Stimulated activated CD8-positive, alpha-beta memory T cell treated with anti-CD3 and anti-CD28 coated beads, Interleukin-12 subunit alpha, Interleukin-12 subunit beta, amount 100 ng/mL, for 4 hours (primary cell): ENCODE measurements around the gene AFAP1L2.

Experiments used
- DNase-seq: peaks from one replicate; pipeline ENCODE4 v3.0.0-alpha.2; 2020; ENCODE audit warnings: low read depth

AFAP1L2 gene

DNA sequence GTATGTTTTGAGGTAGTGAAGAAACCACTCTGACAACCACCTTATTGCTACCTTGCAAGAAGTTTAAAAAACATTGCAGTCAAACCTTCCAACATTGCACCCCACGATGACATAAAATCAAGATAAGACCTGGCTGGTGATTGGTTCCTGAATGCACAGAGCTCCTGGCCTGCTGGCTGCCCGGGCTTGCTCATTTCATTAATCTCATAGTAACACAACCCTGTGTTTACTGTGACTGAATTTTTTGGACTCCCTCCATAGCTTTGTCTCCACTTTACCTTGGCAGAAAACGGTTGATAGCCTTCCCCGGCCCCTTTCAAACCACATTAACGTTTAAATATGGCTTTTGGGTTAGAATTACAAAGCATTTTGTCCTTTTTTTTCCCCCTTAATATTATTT, 137.8 kb downstream of the AFAP1L2 start:
- DNase-seq = no peak

DNA sequence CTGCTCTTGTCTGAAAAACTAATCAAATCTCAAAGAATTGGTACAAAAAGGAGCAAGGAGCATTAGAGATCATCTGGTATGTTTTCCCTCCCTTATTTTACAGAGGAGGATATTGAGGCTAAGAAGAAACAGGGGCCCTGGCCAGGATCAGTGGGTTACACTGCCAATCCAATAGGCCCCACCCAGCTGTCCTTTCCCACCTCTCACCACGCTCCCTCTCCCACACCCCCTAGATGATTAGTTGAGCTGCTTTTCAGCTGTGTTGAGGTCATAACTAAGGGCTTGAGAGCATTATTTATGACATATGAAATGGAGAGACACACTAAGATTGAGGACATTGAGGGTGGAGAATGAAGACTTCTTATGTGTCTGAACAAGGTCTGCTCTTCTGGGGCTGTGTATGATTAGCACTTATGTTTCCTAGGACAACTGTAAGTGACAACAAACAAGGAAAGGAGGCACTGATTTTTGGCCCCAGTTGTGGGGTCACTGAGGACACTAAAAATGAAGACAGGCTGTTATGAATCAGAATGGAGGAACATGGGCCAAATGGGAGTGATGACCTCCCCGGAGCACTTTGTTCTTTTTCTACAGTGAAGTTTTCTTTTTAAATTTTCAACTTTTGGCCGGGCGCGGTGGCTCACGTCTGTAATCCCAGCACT, 138.8 kb downstream of the AFAP1L2 start:
- DNase-seq = no peak

- DNase-seq = no peak
Observed at GRCh38 chr10:114262496-114262895, 141.8 kb downstream of the AFAP1L2 start.

DNA sequence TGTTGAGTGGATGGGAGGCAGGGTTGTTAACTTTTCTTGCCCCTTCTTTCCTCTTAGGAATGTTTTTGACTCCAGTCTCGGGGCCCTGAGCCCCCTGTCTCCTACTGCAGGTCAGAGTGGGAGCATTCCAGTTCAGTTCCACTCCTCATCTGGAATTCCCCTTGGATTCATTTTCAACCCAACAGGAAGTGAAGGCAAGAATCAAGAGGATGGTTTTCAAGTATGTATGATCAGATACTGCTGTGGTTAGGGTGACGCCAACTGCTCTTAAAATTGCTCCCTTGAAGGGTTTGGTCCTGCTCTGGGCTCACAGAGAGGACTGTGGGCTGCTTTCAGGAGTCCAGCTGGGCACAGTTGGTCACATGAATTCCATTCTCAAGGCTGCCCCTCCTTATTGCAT, 143.2 kb downstream of the AFAP1L2 start:
- no peak for DNase-seq

- no peak for DNase-seq
Observed at GRCh38 chr10:114260366-114260765, 143.9 kb downstream of the AFAP1L2 start.

GRCh38 chr10:114259824-114260223, 144.5 kb downstream of the AFAP1L2 start:
- no peak for DNase-seq

GRCh38 chr10:114258274-114258840, 145.9 kb downstream of the AFAP1L2 start:
- DNase-seq = no peak

DNA sequence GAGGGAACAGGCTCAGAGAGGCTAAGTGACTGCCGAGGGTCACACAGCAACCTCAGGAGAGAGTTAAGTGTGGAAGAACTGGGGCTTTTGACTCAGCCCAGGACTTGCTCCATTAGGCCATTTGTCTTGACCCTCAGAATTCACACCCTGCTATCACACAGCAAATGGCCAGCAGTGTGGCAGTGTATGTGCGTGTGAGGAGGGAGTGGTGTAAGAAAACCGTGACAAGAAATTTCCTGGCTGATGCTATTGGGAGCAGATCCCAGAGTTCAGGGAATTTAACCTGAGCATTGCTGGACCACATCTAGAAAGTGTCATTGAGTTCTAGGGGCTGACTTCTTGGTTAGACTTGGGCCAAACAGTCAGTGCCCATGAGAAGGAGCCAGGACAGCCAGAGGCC, 146.8 kb downstream of the AFAP1L2 start:
- no peak for DNase-seq

DNA sequence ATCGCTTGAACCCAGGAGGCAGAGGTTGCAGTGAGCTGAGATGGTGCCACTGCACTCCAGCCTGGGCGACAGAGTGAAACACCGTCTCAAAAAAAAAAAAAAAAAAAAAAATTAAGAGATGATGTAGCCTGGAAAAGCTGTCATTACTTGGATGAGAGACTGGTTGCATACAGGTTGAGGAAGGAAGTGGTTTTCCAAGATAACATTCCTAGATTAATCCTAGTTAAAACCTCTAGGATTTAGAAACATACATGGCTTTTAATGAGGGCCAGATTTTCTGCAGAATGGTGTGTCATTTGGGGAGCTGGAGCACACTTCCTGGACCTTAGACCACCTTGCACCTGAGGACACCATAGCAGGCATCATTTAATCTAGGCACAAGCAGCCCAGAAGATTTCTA, 147.5 kb downstream of the AFAP1L2 start:
- no peak for DNase-seq

DNA sequence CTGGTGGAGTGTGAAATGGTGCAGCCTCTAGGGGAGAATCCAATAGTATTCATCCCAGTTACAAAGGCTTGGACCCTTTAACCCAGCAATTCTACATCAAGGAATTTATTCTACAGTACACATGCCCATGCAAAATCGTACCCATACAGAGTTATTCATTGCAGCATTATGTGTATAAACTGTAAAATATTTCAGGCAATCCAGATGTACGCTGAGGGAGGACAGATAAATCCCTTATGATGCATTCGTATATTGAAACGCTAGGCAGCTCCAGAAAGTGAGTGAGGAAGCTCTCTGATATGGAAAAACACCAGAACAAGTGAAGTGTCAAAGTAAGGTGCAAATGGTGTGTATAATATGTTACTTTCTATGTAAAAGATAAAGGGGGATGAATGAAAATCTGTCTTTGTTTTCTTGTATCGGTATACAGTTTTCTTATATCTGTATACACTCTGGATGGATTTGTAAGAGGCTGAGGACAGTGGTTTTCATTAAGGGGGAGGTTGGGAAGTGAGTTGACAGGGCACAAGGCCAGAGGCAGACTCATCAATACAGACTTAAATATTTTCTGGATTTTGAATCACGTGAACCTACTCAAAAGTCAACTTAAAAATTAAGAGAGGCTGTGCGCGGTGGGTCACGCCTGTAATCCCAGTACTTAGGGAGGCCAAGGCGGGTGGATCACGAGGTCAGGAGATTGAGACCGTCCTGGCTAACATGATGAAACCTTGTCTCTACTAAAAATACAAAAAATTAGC, 148.1 kb downstream of the AFAP1L2 start:
- no peak for DNase-seq

DNA sequence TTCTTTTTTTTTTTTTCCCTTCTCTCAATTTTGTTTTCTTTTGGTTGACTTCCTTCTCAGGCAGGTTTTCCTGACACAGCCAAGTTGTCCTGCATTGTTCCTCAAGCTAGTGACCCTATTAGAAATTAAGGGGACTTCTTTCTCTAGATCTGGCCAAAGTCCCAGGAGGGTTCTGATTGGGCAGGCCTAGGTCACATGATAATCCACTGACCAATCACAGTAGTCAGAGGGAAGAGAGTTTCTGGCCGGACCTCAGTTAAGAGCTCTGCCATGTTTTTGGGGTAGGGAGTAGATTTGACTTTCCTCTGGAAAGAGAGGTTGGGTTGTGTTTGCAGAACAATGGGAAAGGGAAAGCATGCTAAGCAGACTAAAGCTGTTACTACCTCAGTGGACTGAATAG, 149.1 kb downstream of the AFAP1L2 start:
- no peak for DNase-seq

- DNase-seq = no peak
Observed at GRCh38 chr10:114252883-114253282, 151.4 kb downstream of the AFAP1L2 start.

GRCh38 chr10:114252092-114252491, 152.2 kb downstream of the AFAP1L2 start:
- no peak for DNase-seq

- no peak for DNase-seq
Observed at GRCh38 chr10:114250716-114251115, 153.6 kb downstream of the AFAP1L2 start.

DNA sequence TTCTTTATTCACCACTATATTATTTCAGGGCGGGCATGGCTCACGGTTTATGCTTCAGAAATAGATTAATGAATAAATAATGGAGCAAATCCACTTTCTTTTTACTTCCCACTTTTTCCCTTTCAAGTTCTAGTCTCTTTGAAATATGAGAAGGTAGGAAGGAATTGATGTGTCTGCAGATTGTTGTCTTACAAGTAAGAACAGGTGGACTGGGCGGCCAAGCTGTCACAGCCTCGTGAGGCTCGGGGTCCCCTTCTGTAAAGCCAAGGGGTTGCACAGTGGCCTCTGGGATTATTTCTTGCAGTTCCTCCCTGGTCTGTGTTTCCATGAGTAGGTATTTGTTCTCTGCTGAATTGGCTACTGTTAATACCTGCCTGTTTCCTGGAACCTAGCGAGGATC, 154.1 kb downstream of the AFAP1L2 start:
- no peak for DNase-seq

DNA sequence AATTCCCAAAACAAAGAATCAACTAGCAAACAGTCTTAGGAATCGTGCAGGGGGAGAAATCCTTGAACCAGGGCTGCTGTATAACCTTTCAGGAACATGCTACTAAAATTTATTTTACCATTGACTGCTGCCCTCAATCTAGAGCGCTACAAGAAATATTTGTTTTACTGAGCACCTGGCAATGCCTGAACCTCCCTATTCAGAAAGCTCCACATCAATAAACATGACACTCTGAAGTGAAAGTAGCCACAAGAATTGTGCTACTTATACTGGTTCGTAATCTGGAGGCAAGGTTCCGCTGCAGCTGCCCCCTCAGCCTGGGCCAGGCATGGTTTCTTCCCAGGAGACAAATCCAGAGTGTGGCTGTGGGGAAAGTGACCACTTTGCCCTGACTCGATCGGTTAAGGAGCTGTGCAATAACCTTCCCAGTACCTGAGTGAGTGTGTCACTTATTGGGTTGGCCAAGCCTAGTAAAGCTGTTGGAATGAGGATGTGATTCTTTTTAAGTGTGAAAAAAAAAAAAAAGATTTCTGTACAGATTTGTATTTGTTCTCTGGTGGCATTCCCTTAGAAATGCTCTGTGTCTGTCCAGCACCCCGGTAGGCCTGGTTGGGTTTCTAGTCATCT, 157.5 kb downstream of the AFAP1L2 start:
- DNase-seq = no peak

DNA sequence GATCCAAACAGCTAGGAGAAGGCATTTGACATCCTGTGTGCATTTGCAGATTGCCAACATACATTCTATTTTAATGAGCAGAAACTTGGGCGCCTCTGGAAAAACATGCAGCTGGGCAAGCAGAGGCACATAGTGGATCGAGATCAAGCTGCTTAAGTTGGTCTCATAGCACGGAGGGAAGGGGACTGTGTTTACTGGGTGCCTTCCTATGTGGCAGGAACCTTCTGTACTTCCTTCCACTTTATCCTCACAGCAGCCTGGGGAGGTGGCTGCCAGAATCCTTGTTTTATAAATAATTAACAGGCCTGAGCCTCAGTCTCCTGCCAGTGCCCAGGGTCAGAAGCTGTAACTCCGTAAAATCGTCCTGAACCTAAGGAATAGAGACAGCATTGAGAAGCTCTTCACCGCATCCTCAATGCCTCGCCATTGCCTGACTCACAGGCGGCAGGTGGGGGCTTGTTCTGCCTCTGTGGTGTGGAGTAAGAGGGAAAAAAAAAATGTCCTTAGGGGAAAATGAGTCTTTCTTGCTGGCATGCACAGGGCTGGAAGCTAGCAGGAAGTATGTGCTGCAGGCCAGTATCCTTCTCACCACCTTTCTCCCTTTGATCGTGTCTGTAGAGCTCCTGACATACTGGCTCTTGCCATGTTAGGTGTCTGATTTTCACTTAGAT, 159.0 kb downstream of the AFAP1L2 start:
- no peak for DNase-seq
